Measurements from ENCODE around the gene CDC27.
"Not testable (repeated sequence)": the region's sequence is repeated elsewhere in the genome, so short reads cannot be mapped to it uniquely, and the experiment has no call there.

Gene CDC27

GRCh38 chr17:47126835-47127234 lies 62.3 kb downstream of the CDC27 start:
- not testable (repeated sequence) for DNase-seq

- not testable (repeated sequence) for DNase-seq
Observed at GRCh38 chr17:47123262-47123661, 65.8 kb downstream of the CDC27 start.

- DNase-seq: no peak
Observed at GRCh38 chr17:47120521-47121095, 68.5 kb downstream of the CDC27 start.

- DNase-seq: no peak
Observed at GRCh38 chr17:47119746-47120520, 69.2 kb downstream of the CDC27 start.

GRCh38 chr17:47117386-47117785 lies 71.7 kb downstream of the CDC27 start:
- DNase-seq: no peak

- DNase-seq: no peak
Observed at GRCh38 chr17:47106130-47106529, 83.0 kb downstream of the CDC27 start.

GRCh38 chr17:47105246-47105645 lies 83.8 kb downstream of the CDC27 start:
- DNase-seq: not testable (repeated sequence)

GRCh38 chr17:47102914-47103313 lies 86.2 kb downstream of the CDC27 start:
- no peak for DNase-seq

- peak; percentile 76 for DNase-seq
Observed at GRCh38 chr17:47099987-47100711, 88.9 kb downstream of the CDC27 start.

GRCh38 chr17:47099451-47099986 lies 89.6 kb downstream of the CDC27 start:
- DNase-seq: no peak

- no peak for DNase-seq
Observed at GRCh38 chr17:47096343-47096742, 92.8 kb downstream of the CDC27 start.

GRCh38 chr17:47095268-47095667 lies 93.8 kb downstream of the CDC27 start:
- no peak for DNase-seq

GRCh38 chr17:47087093-47087492 lies 102.0 kb downstream of the CDC27 start:
- DNase-seq: no peak

- no peak for DNase-seq
Observed at GRCh38 chr17:47085736-47086135, 103.4 kb downstream of the CDC27 start.

GRCh38 chr17:47078801-47079200 lies 110.3 kb downstream of the CDC27 start:
- DNase-seq: no peak

- no peak for DNase-seq
Observed at GRCh38 chr17:47077576-47077975, 111.5 kb downstream of the CDC27 start.

GRCh38 chr17:47076171-47076570 lies 112.9 kb downstream of the CDC27 start:
- DNase-seq: no peak

- DNase-seq: not testable (repeated sequence)
Observed at GRCh38 chr17:47074361-47074760, 114.7 kb downstream of the CDC27 start.

GRCh38 chr17:47073629-47074028 lies 115.5 kb downstream of the CDC27 start:
- DNase-seq: not testable (repeated sequence)

- DNase-seq: no peak
Observed at GRCh38 chr17:47072886-47073285, 116.2 kb downstream of the CDC27 start.

- DNase-seq: not testable (repeated sequence)
Observed at GRCh38 chr17:47071171-47071570, 117.9 kb downstream of the CDC27 start.

- not testable (repeated sequence) for DNase-seq
Observed at GRCh38 chr17:47070266-47070665, 118.8 kb downstream of the CDC27 start.

Data from NCI-H1048 (cell line).